CD4-positive, alpha-beta T cell treated with Interferon alpha-2 for 1 hour (primary cell): Measurements from ENCODE around the gene KAZALD1.
"Not testable (repeated sequence)": the region's sequence is repeated elsewhere in the genome, so short reads cannot be mapped to it uniquely, and the experiment has no call there.

ENCODE experiments used
- DNase-seq, 2 donors: peaks; one replicate each; pipeline ENCODE4 v3.0.0-alpha.2; 2020 to 2022

KAZALD1 gene

DNA sequence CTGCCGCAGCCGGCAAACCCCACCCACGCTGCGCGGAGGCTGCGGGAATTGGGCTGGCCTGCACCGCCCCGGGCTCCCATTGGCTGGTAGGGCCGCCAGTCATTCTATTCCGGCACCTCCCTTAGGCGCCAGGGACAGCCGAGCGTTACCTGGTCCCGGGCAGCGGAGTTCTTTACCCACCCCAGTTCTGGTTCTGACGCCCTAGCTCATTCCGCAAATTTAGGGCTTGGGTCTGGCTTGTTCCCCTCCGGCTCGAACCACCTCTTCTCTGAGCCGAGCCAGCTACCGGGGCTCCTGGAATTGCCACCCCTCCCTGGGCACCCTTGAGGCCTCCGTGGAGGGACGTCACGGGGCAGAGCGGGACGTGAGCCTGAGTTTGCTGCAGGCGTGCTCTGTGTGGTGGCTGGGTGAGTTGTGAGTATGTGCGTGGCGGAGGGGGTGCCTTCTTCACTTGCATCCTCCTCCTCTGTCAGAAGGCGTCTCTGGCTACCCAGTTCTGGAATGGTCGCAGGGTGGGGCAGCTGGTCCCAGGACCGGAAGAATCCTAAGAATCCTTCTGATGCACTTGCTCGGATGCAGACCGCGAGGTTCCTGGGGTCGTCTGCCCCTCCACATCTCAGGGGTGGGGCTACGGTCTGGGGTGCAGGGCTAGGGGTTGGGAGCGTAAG, 30.5 kb upstream of the KAZALD1 start, which contains the start of the genes PDZD7 and SFXN3:
Gene PDZD7 (minus strand): TSS at position 2 of the 668 bp plus-strand sequence. CDS start 910 bp downstream, outside the sequence.
Gene SFXN3 (plus strand): TSS at position 107 of the 668 bp plus-strand sequence. CDS start 3,461 bp downstream, outside the sequence.
- peak; percentile 94 to 96 for DNase-seq

DNA sequence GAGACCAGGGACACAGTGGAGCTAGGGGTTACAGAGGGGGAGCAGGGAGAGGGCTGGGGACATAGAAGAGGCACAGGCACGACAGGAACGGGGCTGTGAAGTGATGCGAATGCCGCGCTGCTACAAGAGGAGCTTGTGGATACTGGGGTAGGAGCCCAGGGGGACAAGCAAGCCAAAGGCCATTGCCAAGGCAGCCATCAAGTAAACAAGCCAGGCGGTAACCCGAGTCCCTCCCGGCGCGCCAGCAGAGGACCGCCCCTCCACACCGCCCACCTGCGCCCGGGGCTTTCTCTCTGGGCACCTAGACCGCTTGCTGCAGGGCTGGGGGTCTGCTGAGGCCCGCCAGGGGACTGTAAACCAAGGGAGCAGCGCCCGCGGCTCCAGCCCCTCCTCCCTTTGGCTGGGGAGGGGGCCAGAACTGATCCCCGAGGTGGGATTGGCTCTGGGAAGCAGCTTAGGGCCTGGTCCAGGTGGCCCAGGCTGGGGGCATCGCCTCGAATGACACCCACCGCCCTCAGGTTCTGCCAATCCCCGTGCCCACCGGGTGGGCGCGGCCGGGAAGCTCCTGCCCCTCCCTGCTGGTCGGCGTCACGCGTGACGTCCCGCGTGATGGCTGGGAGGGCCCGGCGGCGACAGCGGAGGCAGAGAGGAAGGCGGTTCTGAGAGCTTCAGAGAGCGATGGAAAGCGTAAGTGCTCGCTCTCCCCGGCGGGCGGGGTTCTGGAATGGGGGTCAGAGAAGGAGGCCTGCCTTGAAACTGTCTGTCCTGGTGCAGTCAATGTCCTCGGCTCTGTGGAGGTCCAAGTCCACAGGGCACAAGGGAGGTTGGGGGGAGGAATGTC, 29.8 kb upstream of the KAZALD1 start:
- DNase-seq, result peak; percentile 78 to 87

DNA sequence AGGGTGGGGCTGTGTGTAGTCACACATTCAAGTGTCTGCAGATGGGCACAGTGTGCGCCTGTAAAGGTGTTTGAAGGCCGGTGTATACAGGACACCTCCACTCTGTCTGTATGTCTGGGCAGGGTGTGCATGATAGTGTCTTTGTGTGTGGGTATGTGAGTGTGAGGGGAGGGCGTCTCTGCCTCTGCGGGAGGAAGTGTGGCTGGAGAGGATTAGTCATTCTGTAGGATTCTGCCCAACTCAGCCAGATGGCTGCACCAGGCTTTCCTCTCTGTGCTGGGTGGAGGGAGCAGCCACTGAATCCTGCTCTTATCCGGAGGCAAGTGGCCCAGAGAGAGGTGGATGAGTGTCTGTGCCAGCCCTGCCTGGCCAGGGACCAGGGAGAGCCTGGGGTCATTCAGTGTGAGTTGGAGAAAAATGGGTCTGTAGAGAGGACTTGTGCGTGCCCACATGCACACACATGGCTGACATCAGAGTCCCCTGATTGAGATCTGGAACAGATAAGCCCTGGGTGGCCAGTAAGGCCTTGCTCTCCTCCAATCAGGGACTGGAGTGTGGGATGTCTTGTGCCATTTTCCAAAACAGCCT, 29.1 kb upstream of the KAZALD1 start:
- DNase-seq, result peak; percentile 37 to 46

GRCh38 chr10:101033276-101033675, 28.5 kb upstream of the KAZALD1 start:
- no peak for DNase-seq

- DNase-seq, result not testable (repeated sequence)
These were observed 27.4 kb upstream of the KAZALD1 start for GRCh38 chr10:101034404-101034803.

- DNase-seq, result no peak
These were observed 26.5 kb upstream of the KAZALD1 start for GRCh38 chr10:101035314-101035713.

DNA sequence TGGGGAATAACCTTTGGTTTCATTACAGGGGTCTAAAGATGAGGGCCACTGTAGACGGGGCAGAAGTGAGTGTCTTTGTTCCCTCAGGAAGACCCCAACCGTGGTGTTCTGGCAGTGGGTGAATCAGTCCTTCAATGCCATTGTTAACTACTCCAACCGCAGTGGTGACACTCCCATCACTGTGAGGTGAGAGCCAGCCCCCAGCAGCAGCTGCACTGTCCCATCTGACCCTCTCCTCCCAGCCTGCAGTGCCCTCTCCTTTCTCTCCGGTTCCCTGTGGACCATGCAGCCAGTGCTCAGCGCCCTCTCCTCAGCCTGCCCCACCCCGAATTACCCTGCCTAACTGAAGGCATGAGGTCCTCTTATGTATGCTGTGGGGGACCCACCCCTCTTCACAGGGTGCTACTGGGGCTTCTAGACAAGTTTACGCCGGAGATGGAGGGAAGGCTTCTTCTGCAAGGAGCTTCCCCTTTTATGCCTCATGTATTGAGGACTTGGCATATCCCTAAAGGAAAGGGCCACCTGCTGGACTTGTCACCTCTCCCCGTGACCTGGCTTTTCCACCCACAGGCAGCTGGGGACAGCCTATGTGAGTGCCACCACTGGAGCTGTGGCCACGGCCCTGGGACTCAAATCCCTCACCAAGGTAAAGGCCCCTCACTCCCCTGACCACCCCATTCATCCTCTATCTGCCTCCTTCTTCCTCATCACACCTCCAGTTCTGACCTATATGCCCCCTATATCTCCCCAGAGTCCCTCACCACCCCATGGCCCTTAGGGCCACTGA, 25.7 kb upstream of the KAZALD1 start:
- DNase-seq, result no peak

GRCh38 chr10:101036726-101037125, 25.1 kb upstream of the KAZALD1 start:
- DNase-seq, result no peak

GRCh38 chr10:101038484-101038883, 23.3 kb upstream of the KAZALD1 start:
- no peak for DNase-seq

- DNase-seq, result no peak
These were observed 21.7 kb upstream of the KAZALD1 start for GRCh38 chr10:101040061-101040460.

DNA sequence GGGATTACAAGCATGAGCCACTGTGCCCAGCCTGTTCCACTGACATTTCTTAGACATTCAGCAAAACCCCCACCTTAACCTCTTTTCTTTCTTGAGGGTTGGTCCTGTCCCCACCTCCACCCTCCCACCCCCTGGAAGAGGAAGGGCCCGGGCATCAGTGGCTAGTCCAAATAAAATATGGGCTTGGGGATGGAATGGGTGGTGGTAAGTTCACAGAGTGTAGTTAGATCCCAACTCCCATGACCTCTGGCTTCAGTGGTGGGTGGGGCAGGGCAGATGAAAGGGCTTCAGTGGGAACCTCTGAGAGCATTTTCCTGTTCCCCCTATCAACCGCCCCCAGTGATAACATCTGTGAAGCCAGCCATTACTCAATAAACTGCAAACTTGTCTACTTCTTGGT, 20.9 kb upstream of the KAZALD1 start:
- DNase-seq, result no peak

GRCh38 chr10:101041252-101041761, 20.5 kb upstream of the KAZALD1 start:
- DNase-seq, result peak; percentile 80 to 87

GRCh38 chr10:101042118-101042517, 19.7 kb upstream of the KAZALD1 start:
- DNase-seq, result no peak

DNA sequence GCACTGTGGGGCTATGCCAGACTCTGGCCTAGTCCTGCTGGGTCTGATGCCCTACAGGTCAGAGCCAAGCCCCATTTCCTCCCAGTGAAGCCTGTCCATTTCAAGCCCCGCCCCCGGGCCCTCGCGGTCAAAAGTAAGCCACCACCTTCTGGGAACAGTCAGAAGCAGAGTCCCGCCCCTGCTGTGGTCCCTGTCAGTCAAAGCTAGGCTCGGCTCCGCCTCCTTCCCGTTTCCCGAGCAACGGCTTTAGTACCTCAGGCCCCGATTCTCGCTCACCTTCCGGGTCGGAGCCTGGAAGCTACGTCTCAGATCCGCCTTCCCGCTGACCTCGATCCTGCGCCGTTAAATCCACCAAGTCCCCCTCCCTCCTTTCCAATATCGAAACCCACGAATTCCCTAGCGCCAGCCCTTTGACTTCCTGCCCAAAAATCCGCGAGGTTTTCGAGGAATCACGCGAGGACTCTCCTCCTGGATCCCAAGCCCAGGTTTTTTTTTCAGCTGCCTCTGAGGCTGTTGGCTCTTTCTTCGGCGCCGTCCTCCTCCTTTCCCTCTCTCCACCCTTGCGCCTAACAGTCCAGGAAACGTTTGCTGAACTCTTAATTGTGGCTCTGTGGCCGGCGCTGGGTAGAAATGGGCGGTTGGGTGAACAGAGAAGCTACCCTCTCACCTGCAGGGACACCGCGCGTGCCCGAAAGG, 19.0 kb upstream of the KAZALD1 start:
- peak; percentile 88 for DNase-seq

GRCh38 chr10:101043363-101043707, 18.5 kb upstream of the KAZALD1 start:
- DNase-seq, result no peak

DNA sequence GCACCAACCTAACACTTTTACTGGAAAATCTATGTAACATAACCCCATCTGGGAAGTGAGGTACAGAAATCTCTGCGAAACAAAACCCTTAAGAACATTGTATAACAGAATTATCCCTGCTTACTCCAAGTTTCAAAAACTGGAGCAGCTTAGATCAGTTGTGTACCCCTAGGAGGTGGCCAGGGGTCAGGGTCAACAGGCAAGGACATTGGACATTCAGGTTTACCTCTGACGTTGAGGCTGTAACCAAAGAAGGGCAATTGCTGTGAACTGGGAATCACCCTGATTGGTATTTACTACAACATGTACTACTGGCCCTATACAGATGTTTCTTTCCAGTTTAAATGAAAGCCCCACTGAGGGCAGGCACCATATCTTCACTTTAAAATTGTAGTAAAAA, 17.7 kb upstream of the KAZALD1 start:
- DNase-seq, result no peak

DNA sequence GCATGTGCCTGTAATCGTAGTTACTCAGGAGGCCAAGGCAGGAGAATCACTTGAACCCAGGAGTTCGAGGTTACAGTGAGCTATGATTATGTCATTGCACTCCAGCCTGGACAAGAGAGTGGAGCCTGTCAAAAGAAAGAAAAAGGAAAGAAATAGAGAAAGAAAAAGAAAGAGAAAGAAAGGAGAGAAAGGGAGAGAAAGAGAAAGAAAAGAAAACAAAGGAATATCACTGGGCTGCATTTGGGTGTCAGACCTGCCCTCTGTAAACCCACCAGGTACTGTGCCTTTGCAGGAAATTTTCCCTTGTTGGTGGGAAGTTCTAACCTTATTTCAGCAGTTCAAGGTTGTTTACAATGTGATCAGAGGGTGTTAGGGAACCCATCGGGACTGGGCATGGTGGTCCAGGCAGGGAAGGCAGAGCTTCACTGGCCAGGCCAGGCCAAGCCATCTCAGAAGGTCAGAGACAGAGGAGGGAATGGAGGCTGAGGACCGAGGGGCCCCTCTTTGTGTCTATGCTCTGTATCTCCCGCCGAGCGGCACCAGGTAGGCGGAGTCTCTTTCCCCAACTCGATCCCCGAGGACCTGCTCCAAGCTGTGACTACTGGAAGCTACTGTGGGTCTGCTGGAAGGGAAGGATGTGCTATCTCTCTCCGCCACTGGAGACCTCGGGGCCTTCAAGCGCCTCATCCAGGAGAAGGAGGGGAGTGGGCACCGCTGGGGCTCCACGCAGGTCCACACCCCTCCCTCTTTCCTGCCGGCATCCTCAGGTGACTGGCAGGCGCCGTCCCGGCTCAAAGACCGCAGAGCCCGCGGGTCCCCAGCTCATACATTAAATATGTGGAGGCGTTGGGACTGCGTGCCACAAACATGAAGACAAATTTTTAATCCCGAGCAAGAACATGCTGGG, 15.2 kb upstream of the KAZALD1 start:
- no peak for DNase-seq

- no peak for DNase-seq
These were observed 14.5 kb upstream of the KAZALD1 start for GRCh38 chr10:101047268-101047667.

GRCh38 chr10:101047961-101048892, 13.6 kb upstream of the KAZALD1 start:
- no peak for DNase-seq
